B cell (primary cell): ENCODE measurements around the gene FOXP4.

Source experiments
- CTCF ChIP-seq: fragments of 200-600 bp; IDR thresholded peaks from one replicate; pipeline ENCODE4 v1.8.0; 2022; ENCODE audit warnings: antibody characterized with exemption, mild to moderate bottlenecking
- EZH2 ChIP-seq: IDR thresholded peaks from 2 replicates; pipeline ENCODE4 v1.6.1; 2012; ENCODE audit warnings: borderline replicate concordance, low read depth, mild to moderate bottlenecking, moderate library complexity, low read length; ENCODE audit not compliant: insufficient read depth, poor library complexity, severe bottlenecking

GRCh38 chr6:41646026-41646795, 100.0 kb downstream of the FOXP4 start:
- no peak for TF ChIP-seq CTCF
- no peak for TF ChIP-seq EZH2
